ENCODE data around the gene MAP3K3. TPM values are rescaled to one million over a fixed set of nuclear protein-coding genes. Genes with fewer than 3 reads are reported as not detected.

MAP3K3 gene
- total and polyA plus RNA-seq, 10 of the 15 experiments (the other 5 are each of a cell fraction or from before 2014, with no cell fraction given), result 1.6 to 24.1 (median 15.0) TPM

DNA sequence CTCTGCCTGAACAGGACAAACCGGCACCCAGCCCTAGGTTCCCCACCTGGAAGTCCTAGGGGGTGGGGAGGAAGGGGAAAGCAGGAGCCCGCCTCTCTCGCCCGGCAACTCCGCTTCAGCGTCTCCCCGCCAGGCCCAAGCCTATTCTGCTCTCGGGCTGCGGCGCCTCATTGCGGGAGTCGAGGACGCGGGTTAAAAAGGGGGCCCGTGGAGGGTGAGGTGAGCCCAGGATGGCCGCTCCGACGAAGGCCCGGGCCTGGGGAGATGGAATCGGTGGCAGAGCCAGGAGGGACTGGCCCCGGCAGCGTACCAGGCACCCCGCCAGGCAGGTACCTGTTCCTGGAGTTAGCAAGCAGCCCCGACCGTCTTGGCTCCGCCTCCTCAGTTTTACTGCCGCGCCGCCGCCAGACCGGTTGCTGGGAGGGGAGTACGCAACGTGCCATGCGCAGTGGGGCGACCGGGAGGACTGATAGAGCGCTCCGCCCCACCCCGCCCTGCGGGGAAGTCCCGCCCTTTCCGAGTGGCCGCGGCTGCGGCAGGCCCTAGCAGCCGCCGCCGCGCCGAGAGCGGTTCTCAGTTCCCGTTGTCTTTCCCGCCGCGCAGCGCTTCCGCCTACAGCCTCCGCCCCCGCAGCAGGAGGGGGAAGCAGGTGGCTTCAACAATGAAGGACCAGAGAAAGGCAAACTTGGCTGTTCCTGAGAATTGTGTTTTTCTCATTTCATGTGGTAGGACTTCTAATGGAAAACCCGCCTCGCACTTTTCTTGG, 119.4 kb downstream of the MAP3K3 start, which contains the start of gene STRADA (continued):
- TF ChIP-seq, protein P1, sequence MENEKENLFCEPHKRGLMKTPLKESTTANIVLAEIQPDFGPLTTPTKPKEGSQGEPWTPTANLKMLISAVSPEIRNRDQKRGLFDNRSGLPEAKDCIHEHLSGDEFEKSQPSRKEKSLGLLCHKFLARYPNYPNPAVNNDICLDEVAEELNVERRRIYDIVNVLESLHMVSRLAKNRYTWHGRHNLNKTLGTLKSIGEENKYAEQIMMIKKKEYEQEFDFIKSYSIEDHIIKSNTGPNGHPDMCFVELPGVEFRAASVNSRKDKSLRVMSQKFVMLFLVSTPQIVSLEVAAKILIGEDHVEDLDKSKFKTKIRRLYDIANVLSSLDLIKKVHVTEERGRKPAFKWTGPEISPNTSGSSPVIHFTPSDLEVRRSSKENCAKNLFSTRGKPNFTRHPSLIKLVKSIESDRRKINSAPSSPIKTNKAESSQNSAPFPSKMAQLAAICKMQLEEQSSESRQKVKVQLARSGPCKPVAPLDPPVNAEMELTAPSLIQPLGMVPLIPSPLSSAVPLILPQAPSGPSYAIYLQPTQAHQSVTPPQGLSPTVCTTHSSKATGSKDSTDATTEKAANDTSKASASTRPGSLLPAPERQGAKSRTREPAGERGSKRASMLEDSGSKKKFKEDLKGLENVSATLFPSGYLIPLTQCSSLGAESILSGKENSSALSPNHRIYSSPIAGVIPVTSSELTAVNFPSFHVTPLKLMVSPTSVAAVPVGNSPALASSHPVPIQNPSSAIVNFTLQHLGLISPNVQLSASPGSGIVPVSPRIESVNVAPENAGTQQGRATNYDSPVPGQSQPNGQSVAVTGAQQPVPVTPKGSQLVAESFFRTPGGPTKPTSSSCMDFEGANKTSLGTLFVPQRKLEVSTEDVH (IDR thresholded peaks at IDR 0.05; ENCODE audit: low read depth, partially characterized antibody), result peak; percentile 85
- TF ChIP-seq, protein P2, sequence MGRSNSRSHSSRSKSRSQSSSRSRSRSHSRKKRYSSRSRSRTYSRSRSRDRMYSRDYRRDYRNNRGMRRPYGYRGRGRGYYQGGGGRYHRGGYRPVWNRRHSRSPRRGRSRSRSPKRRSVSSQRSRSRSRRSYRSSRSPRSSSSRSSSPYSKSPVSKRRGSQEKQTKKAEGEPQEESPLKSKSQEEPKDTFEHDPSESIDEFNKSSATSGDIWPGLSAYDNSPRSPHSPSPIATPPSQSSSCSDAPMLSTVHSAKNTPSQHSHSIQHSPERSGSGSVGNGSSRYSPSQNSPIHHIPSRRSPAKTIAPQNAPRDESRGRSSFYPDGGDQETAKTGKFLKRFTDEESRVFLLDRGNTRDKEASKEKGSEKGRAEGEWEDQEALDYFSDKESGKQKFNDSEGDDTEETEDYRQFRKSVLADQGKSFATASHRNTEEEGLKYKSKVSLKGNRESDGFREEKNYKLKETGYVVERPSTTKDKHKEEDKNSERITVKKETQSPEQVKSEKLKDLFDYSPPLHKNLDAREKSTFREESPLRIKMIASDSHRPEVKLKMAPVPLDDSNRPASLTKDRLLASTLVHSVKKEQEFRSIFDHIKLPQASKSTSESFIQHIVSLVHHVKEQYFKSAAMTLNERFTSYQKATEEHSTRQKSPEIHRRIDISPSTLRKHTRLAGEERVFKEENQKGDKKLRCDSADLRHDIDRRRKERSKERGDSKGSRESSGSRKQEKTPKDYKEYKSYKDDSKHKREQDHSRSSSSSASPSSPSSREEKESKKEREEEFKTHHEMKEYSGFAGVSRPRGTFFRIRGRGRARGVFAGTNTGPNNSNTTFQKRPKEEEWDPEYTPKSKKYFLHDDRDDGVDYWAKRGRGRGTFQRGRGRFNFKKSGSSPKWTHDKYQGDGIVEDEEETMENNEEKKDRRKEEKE (IDR thresholded peaks at IDR 0.05), result no peak
- TF ChIP-seq, protein P3, sequence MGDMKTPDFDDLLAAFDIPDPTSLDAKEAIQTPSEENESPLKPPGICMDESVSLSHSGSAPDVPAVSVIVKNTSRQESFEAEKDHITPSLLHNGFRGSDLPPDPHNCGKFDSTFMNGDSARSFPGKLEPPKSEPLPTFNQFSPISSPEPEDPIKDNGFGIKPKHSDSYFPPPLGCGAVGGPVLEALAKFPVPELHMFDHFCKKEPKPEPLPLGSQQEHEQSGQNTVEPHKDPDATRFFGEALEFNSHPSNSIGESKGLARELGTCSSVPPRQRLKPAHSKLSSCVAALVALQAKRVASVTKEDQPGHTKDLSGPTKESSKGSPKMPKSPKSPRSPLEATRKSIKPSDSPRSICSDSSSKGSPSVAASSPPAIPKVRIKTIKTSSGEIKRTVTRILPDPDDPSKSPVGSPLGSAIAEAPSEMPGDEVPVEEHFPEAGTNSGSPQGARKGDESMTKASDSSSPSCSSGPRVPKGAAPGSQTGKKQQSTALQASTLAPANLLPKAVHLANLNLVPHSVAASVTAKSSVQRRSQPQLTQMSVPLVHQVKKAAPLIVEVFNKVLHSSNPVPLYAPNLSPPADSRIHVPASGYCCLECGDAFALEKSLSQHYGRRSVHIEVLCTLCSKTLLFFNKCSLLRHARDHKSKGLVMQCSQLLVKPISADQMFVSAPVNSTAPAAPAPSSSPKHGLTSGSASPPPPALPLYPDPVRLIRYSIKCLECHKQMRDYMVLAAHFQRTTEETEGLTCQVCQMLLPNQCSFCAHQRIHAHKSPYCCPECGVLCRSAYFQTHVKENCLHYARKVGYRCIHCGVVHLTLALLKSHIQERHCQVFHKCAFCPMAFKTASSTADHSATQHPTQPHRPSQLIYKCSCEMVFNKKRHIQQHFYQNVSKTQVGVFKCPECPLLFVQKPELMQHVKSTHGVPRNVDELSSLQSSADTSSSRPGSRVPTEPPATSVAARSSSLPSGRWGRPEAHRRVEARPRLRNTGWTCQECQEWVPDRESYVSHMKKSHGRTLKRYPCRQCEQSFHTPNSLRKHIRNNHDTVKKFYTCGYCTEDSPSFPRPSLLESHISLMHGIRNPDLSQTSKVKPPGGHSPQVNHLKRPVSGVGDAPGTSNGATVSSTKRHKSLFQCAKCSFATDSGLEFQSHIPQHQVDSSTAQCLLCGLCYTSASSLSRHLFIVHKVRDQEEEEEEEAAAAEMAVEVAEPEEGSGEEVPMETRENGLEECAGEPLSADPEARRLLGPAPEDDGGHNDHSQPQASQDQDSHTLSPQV (IDR thresholded peaks at IDR 0.05), result no peak
- no peak for TF ChIP-seq FOXM1 (IDR thresholded peaks at IDR 0.05; ENCODE audit: low read depth, low read length)
- peak; percentile 85 for TF ChIP-seq EED (IDR thresholded peaks at IDR 0.05; ENCODE audit: low read depth)
- TF ChIP-seq, protein P4, sequence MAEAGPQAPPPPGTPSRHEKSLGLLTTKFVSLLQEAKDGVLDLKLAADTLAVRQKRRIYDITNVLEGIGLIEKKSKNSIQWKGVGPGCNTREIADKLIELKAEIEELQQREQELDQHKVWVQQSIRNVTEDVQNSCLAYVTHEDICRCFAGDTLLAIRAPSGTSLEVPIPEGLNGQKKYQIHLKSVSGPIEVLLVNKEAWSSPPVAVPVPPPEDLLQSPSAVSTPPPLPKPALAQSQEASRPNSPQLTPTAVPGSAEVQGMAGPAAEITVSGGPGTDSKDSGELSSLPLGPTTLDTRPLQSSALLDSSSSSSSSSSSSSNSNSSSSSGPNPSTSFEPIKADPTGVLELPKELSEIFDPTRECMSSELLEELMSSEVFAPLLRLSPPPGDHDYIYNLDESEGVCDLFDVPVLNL (IDR thresholded peaks at IDR 0.05; ENCODE audit: low read depth, low read length), result peak; percentile 87
- TF ChIP-seq TAF1 (IDR thresholded peaks at IDR 0.05; ENCODE audit: borderline replicate concordance, low read depth, low read length), result peak; percentile 69; the same call in 1 of the 2 replicates
- TF ChIP-seq PML (IDR thresholded peaks at IDR 0.05; ENCODE audit: low read length), result peak; percentile 86
- TF ChIP-seq ZSCAN29 (IDR thresholded peaks at IDR 0.05), result no peak
- TF ChIP-seq GATAD2B (conservative IDR thresholded peaks at IDR 0.05; ENCODE audit: low read depth), result peak; percentile 76
- peak; percentile 32; the same call in 1 of the 2 replicates for TF ChIP-seq ATF7 (IDR thresholded peaks at IDR 0.05; ENCODE audit: low read depth)
- no peak for TF ChIP-seq SMC3 (IDR thresholded peaks at IDR 0.05; ENCODE audit: borderline replicate concordance, low read length)
- 0 out of 2 replicates have a peak, but pooled peaks have one; percentile 18 for TF ChIP-seq NR2C1 (IDR thresholded peaks at IDR 0.05)
- TF ChIP-seq, protein P5, sequence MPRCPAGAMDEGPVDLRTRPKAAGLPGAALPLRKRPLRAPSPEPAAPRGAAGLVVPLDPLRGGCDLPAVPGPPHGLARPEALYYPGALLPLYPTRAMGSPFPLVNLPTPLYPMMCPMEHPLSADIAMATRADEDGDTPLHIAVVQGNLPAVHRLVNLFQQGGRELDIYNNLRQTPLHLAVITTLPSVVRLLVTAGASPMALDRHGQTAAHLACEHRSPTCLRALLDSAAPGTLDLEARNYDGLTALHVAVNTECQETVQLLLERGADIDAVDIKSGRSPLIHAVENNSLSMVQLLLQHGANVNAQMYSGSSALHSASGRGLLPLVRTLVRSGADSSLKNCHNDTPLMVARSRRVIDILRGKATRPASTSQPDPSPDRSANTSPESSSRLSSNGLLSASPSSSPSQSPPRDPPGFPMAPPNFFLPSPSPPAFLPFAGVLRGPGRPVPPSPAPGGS (IDR thresholded peaks at IDR 0.05; ENCODE audit: borderline replicate concordance, insufficient read depth, low read depth, low read length, poor library complexity, severe bottlenecking), result peak; percentile 90
- peak; percentile 86 to 90 for TF ChIP-seq IKZF2 (IDR thresholded peaks at IDR 0.05)
- peak; percentile 90 for TF ChIP-seq HDGF (IDR thresholded peaks at IDR 0.05)
- peak; percentile 64; the same call in 1 of the 2 replicates for TF ChIP-seq BCL11A (IDR thresholded peaks at IDR 0.05; ENCODE audit: low read depth, low read length)

Measured in GM12878 (cell line).